ENCODE data around the gene SRD5A1. TPM values are rescaled to one million over a fixed set of nuclear protein-coding genes. Genes with fewer than 3 reads are reported as not detected.

SRD5A1 gene
- total and polyA plus RNA-seq, 2 experiments from 2014 or later: 18.2 to 87.3 TPM

- H3K27ac Mint-ChIP-seq: no peak overlapping the region
- no peak for DNase-seq (ENCODE audit: low spot score)
- H3K27me3 Mint-ChIP-seq (ENCODE audit: insufficient read depth, low read depth, poor library complexity): no peaks in the 10 kb centered on the region
- no peak overlapping the region for H3K4me3 ChIP-seq
- peaks cover 29% of the 10 kb centered on the region for H3K9me3 Mint-ChIP-seq
- TF ChIP-seq NANOG (IDR thresholded peaks at IDR 0.05; ENCODE audit: borderline replicate concordance) (no peak), POLR2AphosphoS5 (IDR thresholded peaks at IDR 0.05; ENCODE audit: low read depth) (no peak), REST (IDR thresholded peaks at IDR 0.05; ENCODE audit: unreplicated experiment) (no peak), STAT1 (IDR thresholded peaks at IDR 0.05; ENCODE audit: unreplicated experiment) (no peak), EZH2phosphoT487 (IDR thresholded peaks at IDR 0.05; ENCODE audit: unreplicated experiment) (no peak), JUNB (IDR thresholded peaks at IDR 0.05; ENCODE audit: unreplicated experiment) (no peak), EZH2 (IDR thresholded peaks at IDR 0.05; ENCODE audit: low read depth, unreplicated experiment) (no peak), ZNF331 (CRISPR knock-in tag; IDR thresholded peaks at IDR 0.05; ENCODE audit: low read depth) (no peak), CREB1 (CRISPR knock-in tag; IDR thresholded peaks at IDR 0.05; ENCODE audit: low read depth) (no peak), ZNF114 (CRISPR knock-in tag; IDR thresholded peaks at IDR 0.05) (no peak)
- TF ChIP-seq, protein P1, sequence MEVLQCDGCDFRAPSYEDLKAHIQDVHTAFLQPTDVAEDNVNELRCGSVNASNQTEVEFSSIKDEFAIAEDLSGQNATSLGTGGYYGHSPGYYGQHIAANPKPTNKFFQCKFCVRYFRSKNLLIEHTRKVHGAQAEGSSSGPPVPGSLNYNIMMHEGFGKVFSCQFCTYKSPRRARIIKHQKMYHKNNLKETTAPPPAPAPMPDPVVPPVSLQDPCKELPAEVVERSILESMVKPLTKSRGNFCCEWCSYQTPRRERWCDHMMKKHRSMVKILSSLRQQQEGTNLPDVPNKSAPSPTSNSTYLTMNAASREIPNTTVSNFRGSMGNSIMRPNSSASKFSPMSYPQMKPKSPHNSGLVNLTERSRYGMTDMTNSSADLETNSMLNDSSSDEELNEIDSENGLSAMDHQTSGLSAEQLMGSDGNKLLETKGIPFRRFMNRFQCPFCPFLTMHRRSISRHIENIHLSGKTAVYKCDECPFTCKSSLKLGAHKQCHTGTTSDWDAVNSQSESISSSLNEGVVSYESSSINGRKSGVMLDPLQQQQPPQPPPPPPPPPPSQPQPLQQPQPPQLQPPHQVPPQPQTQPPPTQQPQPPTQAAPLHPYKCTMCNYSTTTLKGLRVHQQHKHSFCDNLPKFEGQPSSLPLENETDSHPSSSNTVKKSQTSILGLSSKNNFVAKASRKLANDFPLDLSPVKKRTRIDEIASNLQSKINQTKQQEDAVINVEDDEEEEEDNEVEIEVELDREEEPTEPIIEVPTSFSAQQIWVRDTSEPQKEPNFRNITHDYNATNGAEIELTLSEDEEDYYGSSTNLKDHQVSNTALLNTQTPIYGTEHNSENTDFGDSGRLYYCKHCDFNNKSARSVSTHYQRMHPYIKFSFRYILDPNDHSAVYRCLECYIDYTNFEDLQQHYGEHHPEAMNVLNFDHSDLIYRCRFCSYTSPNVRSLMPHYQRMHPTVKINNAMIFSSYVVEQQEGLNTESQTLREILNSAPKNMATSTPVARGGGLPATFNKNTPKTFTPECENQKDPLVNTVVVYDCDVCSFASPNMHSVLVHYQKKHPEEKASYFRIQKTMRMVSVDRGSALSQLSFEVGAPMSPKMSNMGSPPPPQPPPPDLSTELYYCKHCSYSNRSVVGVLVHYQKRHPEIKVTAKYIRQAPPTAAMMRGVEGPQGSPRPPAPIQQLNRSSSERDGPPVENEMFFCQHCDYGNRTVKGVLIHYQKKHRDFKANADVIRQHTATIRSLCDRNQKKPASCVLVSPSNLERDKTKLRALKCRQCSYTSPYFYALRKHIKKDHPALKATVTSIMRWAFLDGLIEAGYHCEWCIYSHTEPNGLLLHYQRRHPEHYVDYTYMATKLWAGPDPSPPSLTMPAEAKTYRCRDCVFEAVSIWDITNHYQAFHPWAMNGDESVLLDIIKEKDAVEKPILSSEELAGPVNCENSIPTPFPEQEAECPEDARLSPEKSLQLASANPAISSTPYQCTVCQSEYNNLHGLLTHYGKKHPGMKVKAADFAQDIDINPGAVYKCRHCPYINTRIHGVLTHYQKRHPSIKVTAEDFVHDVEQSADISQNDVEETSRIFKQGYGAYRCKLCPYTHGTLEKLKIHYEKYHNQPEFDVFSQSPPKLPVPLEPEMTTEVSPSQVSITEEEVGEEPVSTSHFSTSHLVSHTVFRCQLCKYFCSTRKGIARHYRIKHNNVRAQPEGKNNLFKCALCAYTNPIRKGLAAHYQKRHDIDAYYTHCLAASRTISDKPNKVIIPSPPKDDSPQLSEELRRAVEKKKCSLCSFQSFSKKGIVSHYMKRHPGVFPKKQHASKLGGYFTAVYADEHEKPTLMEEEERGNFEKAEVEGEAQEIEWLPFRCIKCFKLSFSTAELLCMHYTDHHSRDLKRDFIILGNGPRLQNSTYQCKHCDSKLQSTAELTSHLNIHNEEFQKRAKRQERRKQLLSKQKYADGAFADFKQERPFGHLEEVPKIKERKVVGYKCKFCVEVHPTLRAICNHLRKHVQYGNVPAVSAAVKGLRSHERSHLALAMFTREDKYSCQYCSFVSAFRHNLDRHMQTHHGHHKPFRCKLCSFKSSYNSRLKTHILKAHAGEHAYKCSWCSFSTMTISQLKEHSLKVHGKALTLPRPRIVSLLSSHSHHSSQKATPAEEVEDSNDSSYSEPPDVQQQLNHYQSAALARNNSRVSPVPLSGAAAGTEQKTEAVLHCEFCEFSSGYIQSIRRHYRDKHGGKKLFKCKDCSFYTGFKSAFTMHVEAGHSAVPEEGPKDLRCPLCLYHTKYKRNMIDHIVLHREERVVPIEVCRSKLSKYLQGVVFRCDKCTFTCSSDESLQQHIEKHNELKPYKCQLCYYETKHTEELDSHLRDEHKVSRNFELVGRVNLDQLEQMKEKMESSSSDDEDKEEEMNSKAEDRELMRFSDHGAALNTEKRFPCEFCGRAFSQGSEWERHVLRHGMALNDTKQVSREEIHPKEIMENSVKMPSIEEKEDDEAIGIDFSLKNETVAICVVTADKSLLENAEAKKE (CRISPR knock-in tag; IDR thresholded peaks at IDR 0.05): no peak
- TF ChIP-seq, protein P2, sequence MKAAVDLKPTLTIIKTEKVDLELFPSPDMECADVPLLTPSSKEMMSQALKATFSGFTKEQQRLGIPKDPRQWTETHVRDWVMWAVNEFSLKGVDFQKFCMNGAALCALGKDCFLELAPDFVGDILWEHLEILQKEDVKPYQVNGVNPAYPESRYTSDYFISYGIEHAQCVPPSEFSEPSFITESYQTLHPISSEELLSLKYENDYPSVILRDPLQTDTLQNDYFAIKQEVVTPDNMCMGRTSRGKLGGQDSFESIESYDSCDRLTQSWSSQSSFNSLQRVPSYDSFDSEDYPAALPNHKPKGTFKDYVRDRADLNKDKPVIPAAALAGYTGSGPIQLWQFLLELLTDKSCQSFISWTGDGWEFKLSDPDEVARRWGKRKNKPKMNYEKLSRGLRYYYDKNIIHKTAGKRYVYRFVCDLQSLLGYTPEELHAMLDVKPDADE (IDR thresholded peaks at IDR 0.05): no peak
- TF ChIP-seq, protein P3, sequence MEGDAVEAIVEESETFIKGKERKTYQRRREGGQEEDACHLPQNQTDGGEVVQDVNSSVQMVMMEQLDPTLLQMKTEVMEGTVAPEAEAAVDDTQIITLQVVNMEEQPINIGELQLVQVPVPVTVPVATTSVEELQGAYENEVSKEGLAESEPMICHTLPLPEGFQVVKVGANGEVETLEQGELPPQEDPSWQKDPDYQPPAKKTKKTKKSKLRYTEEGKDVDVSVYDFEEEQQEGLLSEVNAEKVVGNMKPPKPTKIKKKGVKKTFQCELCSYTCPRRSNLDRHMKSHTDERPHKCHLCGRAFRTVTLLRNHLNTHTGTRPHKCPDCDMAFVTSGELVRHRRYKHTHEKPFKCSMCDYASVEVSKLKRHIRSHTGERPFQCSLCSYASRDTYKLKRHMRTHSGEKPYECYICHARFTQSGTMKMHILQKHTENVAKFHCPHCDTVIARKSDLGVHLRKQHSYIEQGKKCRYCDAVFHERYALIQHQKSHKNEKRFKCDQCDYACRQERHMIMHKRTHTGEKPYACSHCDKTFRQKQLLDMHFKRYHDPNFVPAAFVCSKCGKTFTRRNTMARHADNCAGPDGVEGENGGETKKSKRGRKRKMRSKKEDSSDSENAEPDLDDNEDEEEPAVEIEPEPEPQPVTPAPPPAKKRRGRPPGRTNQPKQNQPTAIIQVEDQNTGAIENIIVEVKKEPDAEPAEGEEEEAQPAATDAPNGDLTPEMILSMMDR (conservative IDR thresholded peaks at IDR 0.05; ENCODE audit: low read depth in 2 of 2): no peak
- H3K27ac ChIP-seq (ENCODE audit: low read depth): no peak overlapping the region
- H3K9me2 ChIP-seq (ENCODE audit: insufficient read depth): peaks cover 18% of the 10 kb centered on the region; the same call in 1 of the 2 replicates
- peaks cover under 1% of the 10 kb centered on the region; the same call in 2 of the 3 replicates for H3K4me1 Mint-ChIP-seq
- no peak overlapping the region for H2AFZ ChIP-seq
- H3K36me3 Mint-ChIP-seq (ENCODE audit: low read depth): peaks cover 56% of the 10 kb centered on the region
- no peak overlapping the region for H3K4me3 Mint-ChIP-seq
- H4K20me1 ChIP-seq (replicated peaks; ENCODE audit: insufficient read depth): no peaks in the 10 kb centered on the region; the same call in 1 of the 2 replicates
- no peaks in the 10 kb centered on the region for H3K4me1 ChIP-seq (ENCODE audit: insufficient read depth)
- no peak for ATAC-seq
- no peaks in the 10 kb centered on the region for H3K79me2 ChIP-seq (replicated peaks; ENCODE audit: insufficient read depth)
- no peaks in the 10 kb centered on the region for H3F3A ChIP-seq (replicated peaks; ENCODE audit: low read depth)
- H3K27me3 ChIP-seq (ENCODE audit: insufficient read depth): no peaks in the 10 kb centered on the region
- H3K36me3 ChIP-seq (ENCODE audit: insufficient read depth): no peaks in the 10 kb centered on the region
- H3K4me2 ChIP-seq: no peak overlapping the region
Observed at GRCh38 chr5:6673963-6674362, 40.7 kb downstream of the SRD5A1 start.
